ENCODE results near the gene CAMTA1.
"Not testable (repeated sequence)": the region's sequence is repeated elsewhere in the genome, so short reads cannot be mapped to it uniquely, and the experiment has no call there.

Gene CAMTA1

GRCh38 chr1:7300893-7301663 is 515.8 kb downstream of the CAMTA1 start:
- DNase-seq = no peak

- no peak for DNase-seq
These were observed 516.4 kb downstream of the CAMTA1 start for GRCh38 chr1:7301664-7301981.

GRCh38 chr1:7302126-7302525 is 516.9 kb downstream of the CAMTA1 start:
- DNase-seq = no peak

GRCh38 chr1:7302873-7303272 is 517.6 kb downstream of the CAMTA1 start:
- DNase-seq = no peak

- no peak for DNase-seq
These were observed 518.5 kb downstream of the CAMTA1 start for GRCh38 chr1:7303554-7304317.

- DNase-seq = no peak
These were observed 527.9 kb downstream of the CAMTA1 start for GRCh38 chr1:7313081-7313546.

- no peak for DNase-seq
These were observed 528.6 kb downstream of the CAMTA1 start for GRCh38 chr1:7313826-7314225.

- no peak for DNase-seq
These were observed 530.1 kb downstream of the CAMTA1 start for GRCh38 chr1:7315316-7315715.

- no peak for DNase-seq
These were observed 530.7 kb downstream of the CAMTA1 start for GRCh38 chr1:7315946-7316345.

GRCh38 chr1:7317888-7318287 is 532.6 kb downstream of the CAMTA1 start:
- no peak for DNase-seq

- DNase-seq = no peak
These were observed 533.9 kb downstream of the CAMTA1 start for GRCh38 chr1:7319196-7319595.

- no peak for DNase-seq
These were observed 535.4 kb downstream of the CAMTA1 start for GRCh38 chr1:7320661-7321060.

- DNase-seq = no peak
These were observed 537.1 kb downstream of the CAMTA1 start for GRCh38 chr1:7322283-7322785.

GRCh38 chr1:7322912-7323311 is 537.7 kb downstream of the CAMTA1 start:
- no peak for DNase-seq

GRCh38 chr1:7325254-7325653 is 540.0 kb downstream of the CAMTA1 start:
- DNase-seq = no peak

GRCh38 chr1:7326366-7326765 is 541.1 kb downstream of the CAMTA1 start:
- no peak for DNase-seq

GRCh38 chr1:7327849-7328248 is 542.6 kb downstream of the CAMTA1 start:
- no peak for DNase-seq

GRCh38 chr1:7329868-7330615 is 544.8 kb downstream of the CAMTA1 start:
- DNase-seq = no peak

GRCh38 chr1:7330726-7331125 is 545.5 kb downstream of the CAMTA1 start:
- DNase-seq = not testable (repeated sequence)

- DNase-seq = no peak
These were observed 546.8 kb downstream of the CAMTA1 start for GRCh38 chr1:7331926-7332535.

- no peak for DNase-seq
These were observed 547.8 kb downstream of the CAMTA1 start for GRCh38 chr1:7333094-7333493.

- DNase-seq = no peak
These were observed 548.4 kb downstream of the CAMTA1 start for GRCh38 chr1:7333620-7334019.

GRCh38 chr1:7334475-7335035 is 549.3 kb downstream of the CAMTA1 start:
- DNase-seq = no peak
